Measurements from ENCODE around the gene SNAP91.

SNAP91 gene

GRCh38 chr6:83510791-83511190 is 198.1 kb downstream of the SNAP91 start:
- Histone ChIP-seq H3K9me3 (ENCODE audit: insufficient read depth, low read length, severe bottlenecking) (no peaks in the 10 kb centered on the region), H4K20me1 (ENCODE audit: insufficient read depth, low read length) (no peaks in the 10 kb centered on the region), H3K79me2 (ENCODE audit: insufficient read depth, low read length) (no peaks in the 10 kb centered on the region), H3K27ac (ENCODE audit: low read length) (no peak overlapping the region), H3K9ac (ENCODE audit: low read depth, low read length) (no peak overlapping the region), H3K36me3 (ENCODE audit: insufficient read depth, low read length) (no peaks in the 10 kb centered on the region), H3K4me2 (ENCODE audit: insufficient read depth, low read length) (no peak overlapping the region), H3K27me3 (ENCODE audit: insufficient read depth, low read length, poor library complexity) (peaks cover 4% of the 10 kb centered on the region), H3K4me1 (ENCODE audit: insufficient read depth, low read length) (no peaks in the 10 kb centered on the region), H2AFZ (ENCODE audit: low read depth, low read length) (no peak overlapping the region), H3K4me3 (ENCODE audit: low read depth in 1 of 2, low read length in 2 of 2) (no peak overlapping the region)
- DNase-seq (no peak), ATAC-seq (ENCODE audit: insufficient read depth, low read depth) (no peak)
- TF ChIP-seq CTCF (IDR thresholded peaks at IDR 0.05; ENCODE audit: borderline replicate concordance, extremely low read depth, low read length, poor library complexity, severe bottlenecking) = no peak
- TF ChIP-seq EZH2 (IDR thresholded peaks at IDR 0.05; ENCODE audit: borderline replicate concordance, low read depth, low read length, severe bottlenecking) = no peak

- no peaks in the 10 kb centered on the region for H3K9me3 ChIP-seq (ENCODE audit: insufficient read depth, low read length, severe bottlenecking)
- ATAC-seq (ENCODE audit: insufficient read depth, low read depth) (no peak), DNase-seq (no peak)
- H3K36me3 ChIP-seq (ENCODE audit: insufficient read depth, low read length) = no peaks in the 10 kb centered on the region
- no peak overlapping the region for H3K9ac ChIP-seq (ENCODE audit: low read depth, low read length)
- no peaks in the 10 kb centered on the region for H3K79me2 ChIP-seq (ENCODE audit: insufficient read depth, low read length)
- H3K4me1 ChIP-seq (ENCODE audit: insufficient read depth, low read length) = no peaks in the 10 kb centered on the region
- no peak overlapping the region for H2AFZ ChIP-seq (ENCODE audit: low read depth, low read length)
- H3K27me3 ChIP-seq (ENCODE audit: insufficient read depth, low read length, poor library complexity) = peaks cover 4% of the 10 kb centered on the region
- no peak overlapping the region for H3K27ac ChIP-seq (ENCODE audit: low read length)
- no peak overlapping the region for H3K4me2 ChIP-seq (ENCODE audit: insufficient read depth, low read length)
- TF ChIP-seq CTCF (IDR thresholded peaks at IDR 0.05; ENCODE audit: borderline replicate concordance, extremely low read depth, low read length, poor library complexity, severe bottlenecking) = no peak
- no peak for TF ChIP-seq EZH2 (IDR thresholded peaks at IDR 0.05; ENCODE audit: borderline replicate concordance, low read depth, low read length, severe bottlenecking)
- H3K4me3 ChIP-seq (ENCODE audit: low read depth in 1 of 2, low read length in 2 of 2) = no peak overlapping the region
- H4K20me1 ChIP-seq (ENCODE audit: insufficient read depth, low read length) = no peaks in the 10 kb centered on the region
These were observed 199.5 kb downstream of the SNAP91 start for GRCh38 chr6:83509441-83509840.

- Histone ChIP-seq H3K9me3 (ENCODE audit: insufficient read depth, low read length, severe bottlenecking) (no peaks in the 10 kb centered on the region), H3K27ac (ENCODE audit: low read length) (no peak overlapping the region), H3K27me3 (ENCODE audit: insufficient read depth, low read length, poor library complexity) (no peaks in the 10 kb centered on the region), H3K4me1 (ENCODE audit: insufficient read depth, low read length) (no peaks in the 10 kb centered on the region), H3K79me2 (ENCODE audit: insufficient read depth, low read length) (no peaks in the 10 kb centered on the region), H3K4me3 (ENCODE audit: low read depth in 1 of 2, low read length in 2 of 2) (no peak overlapping the region), H3K9ac (ENCODE audit: low read depth, low read length) (no peak overlapping the region), H3K36me3 (ENCODE audit: insufficient read depth, low read length) (no peaks in the 10 kb centered on the region), H4K20me1 (ENCODE audit: insufficient read depth, low read length) (no peaks in the 10 kb centered on the region), H2AFZ (ENCODE audit: low read depth, low read length) (no peak overlapping the region), H3K4me2 (ENCODE audit: insufficient read depth, low read length) (no peak overlapping the region)
- no peak for TF ChIP-seq EZH2 (IDR thresholded peaks at IDR 0.05; ENCODE audit: borderline replicate concordance, low read depth, low read length, severe bottlenecking)
- TF ChIP-seq CTCF (IDR thresholded peaks at IDR 0.05; ENCODE audit: borderline replicate concordance, extremely low read depth, low read length, poor library complexity, severe bottlenecking) = no peak
- no peak for ATAC-seq (ENCODE audit: insufficient read depth, low read depth)
- DNase-seq = no peak
These were observed 203.5 kb downstream of the SNAP91 start for GRCh38 chr6:83505356-83505755.
